Measurements from ENCODE around the gene FAM53A.
A peak's percentile ranks its signal among the peaks of the same experiment; 100 is the strongest.

The FAM53A gene, protein sequence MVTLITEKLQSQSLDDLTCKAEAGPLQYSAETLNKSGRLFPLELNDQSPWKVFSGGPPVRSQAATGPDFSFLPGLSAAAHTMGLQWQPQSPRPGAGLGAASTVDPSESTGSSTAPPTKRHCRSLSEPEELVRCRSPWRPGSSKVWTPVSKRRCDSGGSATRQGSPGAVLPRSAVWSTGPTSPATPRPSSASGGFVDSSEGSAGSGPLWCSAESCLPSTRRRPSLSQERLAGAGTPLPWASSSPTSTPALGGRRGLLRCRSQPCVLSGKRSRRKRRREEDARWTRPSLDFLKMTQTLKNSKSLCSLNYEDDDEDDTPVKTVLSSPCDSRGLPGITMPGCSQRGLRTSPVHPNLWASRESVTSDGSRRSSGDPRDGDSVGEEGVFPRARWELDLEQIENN

DNA sequence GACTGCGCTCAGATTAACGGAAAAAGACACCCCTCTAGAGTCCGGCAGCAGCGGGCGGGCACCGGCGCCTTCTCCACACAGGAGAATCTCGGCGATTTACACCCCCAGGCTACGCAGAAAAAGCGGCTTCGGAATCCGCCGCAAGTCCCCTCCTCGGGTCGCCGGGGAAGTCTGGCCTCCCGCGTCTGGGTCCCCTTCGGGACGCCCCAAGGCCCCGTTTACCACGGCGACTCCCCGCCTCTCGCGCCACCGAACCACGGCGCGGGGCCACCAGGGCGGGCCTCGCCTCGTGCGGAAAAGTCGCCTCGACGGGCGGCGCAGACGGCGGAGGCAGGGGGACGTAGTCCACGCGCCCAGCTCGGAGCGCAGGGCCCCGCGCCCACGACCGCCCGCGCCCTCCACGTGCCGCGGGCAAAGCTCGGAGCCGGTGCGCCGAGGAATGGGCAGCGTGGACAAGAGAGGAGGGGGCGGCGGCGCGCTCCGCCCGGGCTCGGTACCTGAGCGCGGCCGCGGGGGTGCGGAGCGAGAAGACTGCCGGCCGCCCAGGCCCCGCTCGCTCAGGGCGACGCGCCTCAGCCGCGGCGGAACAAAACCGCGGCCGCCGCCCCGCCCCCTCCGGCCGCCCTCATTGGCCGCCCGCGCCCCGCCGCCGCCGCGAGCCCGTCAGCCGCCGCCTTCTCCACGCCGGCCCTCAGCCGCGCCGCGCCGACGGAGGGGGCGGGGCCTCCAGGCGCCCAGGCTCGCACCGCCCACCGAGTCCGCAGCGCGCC lies at the start of gene FAM53A:
Gene FAM53A, minus strand, starts transcription at position 578 of the 770 bp plus-strand sequence. CDS start 15,572 bp downstream, outside the sequence.
- DNase-seq: peak; percentile 97

DNA sequence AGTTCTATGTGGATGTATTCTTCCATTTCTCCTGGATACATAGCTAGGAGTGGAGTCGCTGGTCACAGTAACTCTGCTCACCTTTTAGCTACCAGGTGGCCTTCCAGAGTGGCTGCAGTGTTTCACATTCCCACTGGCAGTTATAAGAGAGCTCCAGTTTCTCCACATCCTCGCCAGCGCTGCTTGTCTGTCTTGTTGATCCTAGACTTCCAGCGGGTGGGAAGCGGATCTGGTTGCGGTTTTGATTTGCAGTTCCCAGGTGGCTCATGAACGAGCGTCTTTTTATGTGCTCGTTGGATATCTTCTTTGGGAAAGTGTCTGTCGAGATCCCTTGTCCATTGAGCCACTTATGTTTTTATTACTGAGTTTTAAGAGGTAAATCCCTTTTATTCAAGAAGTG lies 48.8 kb upstream of the FAM53A start:
- no peak for DNase-seq

DNA sequence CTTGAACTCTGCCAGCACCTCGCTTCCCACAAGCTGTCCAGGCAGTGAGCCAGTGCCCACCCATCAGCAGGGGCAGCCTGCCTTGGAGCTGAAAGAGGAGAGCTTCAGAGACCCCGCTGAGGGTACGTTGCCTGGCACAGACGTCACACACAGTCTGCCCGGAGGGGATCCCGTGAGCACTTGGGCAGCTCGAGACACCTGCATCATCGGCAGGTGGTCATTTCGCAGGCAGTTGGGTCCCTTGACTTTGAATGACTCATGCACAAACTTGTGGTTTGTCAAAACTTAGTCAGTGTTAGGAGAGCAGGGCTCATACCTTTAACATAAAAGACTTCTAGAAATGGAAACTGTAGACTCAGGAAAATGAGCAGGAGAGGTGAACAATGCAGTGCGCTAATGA lies 47.1 kb upstream of the FAM53A start:
- peak; percentile 53 for DNase-seq

DNA sequence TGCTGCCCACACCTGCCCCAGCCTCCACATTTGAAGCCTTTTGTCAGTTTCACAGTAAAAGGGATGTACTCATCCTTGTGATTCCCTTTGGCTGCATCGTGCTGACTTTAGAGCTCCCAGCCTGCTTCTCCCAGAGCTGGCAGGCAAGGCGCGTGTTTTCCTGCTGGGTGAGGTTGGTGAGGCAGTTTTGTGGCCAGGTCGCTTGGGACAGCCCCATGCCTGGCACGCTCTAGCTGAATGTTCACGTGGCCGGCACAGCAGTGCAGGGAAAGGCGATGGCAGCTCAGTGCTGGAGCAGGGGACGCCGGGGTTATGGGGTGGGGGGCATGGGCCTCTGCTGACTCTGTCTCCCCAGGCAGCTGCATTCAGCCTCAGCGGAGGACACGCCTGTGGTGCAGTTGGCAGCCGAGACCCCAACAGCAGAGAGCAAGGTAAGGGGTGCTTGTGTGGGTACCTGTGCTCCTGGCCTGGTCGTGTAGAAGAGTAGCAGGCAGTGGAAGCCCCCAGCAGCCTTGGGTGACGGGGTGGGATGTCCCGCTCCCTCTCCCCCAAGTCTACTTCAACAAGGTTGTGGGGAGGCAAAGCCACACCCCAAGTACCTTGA lies 46.5 kb upstream of the FAM53A start:
- DNase-seq: no peak

DNA sequence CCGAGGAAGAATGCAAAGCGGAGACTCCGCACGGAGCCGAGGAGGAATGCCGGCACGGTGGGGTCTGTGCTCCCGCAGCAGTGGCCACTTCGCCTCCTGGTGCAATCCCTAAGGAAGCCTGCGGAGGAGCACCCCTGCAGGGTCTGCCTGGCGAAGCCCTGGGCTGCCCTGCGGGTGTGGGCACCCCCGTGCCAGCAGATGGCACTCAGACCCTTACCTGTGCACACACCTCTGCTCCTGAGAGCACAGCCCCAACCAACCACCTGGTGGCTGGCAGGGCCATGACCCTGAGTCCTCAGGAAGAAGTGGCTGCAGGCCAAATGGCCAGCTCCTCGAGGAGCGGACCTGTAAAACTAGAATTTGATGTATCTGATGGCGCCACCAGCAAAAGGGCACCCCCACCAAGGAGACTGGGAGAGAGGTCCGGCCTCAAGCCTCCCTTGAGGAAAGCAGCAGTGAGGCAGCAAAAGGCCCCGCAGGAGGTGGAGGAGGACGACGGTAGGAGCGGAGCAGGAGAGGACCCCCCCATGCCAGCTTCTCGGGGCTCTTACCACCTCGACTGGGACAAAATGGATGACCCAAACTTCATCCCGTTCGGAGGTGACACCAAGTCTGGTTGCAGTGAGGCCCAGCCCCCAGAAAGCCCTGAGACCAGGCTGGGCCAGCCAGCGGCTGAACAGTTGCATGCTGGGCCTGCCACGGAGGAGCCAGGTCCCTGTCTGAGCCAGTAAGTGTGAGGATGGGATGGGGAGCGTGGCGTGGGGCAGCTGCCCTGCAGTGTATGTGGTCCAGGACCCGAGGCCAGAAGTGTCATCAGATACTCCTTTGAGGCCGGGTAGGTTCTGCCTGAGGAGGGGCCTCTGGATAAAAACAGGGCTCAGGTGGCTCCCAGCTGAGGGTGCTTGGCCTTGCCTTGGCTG lies 44.2 kb upstream of the FAM53A start:
- DNase-seq: no peak

DNA sequence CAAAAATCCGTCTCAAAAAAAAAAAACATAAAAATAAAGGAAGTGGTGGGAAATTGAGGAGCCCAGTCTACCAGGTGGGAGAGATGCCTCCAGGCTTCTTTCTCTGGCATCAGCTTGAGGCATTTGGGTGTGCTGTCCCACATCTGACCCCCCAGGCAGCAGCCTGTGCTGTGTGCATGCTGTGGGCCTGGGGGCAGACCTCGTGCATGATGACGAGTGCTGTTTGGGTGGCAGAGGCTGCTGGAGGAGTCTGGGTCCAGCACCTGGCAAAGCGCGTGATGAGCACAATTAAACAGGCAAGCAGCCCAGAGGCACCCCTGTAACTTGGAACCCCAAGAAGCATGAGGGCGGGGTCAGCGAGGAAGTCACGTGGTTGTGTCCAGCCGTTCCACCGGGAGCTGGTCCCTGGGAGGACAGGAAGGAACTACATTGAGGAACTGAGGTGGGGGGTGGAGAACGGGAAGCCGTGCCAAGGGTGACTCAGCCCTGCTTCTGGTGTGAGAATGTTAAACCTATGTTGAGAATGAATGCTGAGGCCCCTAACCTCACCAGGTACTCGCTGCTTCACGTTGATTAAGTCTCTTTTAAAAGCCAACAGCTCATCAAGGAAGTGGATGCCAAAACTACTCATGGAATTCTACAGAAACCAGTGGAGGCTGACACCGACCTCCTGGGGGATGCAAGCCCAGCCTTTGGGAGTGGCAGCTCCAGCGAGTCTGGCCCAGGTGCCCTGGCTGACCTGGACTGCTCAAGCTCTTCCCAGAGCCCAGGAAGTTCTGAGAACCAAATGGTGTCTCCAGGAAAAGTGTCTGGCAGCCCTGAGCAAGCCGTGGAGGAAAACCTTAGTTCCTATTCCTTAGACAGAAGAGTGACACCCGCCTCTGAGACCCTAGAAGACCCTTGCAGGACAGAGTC lies 43.3 kb upstream of the FAM53A start:
- no peak for DNase-seq

DNA sequence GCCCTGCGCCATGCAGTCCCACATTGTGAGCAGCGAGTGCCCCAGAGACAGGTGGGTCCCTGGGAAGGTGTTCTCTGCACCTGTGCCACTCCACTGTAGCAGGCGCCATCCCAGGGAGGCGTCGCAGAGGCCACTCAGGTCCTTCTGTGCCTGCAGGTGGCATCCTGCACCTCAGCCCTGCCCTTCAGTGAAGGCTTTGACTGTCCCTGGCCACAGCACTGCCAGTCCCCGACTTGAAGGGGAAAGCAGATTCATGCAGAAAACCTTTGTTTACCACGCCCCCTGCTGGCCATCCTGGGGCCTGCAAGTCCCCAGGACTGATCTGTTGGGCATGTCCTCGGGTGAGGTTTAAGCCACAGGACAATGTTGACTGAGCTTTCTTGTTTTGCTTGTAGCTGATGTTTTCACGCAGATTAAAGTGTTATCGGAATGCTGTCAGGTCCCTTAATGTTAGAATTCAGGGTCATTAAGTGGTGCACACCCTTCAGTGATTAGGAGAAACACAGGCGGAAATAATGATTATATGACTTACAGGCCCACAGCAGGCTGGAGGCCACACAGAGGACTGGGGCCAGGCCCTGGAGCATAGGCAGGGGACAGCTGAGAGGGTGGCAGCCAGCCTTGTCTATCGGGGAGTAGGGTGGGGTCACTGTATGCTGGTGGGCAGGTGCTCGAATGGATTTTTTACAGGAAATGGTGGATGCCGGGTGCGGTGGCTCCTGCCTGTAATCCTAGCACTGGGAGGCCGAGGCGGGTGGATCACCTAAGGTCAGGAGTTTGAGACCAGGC lies 42.2 kb upstream of the FAM53A start:
- DNase-seq: peak; percentile 98

DNA sequence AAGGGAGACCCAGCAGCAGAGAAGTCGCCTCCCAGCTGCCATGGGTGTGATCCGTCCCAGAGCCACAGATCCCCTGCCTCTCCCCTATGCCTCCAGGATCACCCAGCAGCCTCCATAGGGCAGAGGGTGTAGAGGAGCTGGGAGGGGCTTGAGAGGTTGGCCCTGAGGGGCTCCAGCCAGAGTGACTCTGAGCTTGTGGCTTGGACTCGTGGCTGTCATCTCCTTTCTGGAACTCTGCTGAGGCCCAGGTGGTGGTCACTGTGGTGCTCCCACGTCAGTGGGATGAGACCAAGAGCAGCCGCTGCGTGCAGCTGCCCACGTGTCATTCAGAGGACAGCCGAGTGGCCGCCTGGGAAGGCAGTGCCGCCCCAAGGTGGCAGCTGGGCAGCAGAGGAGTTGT lies 41.4 kb upstream of the FAM53A start:
- DNase-seq: no peak

DNA sequence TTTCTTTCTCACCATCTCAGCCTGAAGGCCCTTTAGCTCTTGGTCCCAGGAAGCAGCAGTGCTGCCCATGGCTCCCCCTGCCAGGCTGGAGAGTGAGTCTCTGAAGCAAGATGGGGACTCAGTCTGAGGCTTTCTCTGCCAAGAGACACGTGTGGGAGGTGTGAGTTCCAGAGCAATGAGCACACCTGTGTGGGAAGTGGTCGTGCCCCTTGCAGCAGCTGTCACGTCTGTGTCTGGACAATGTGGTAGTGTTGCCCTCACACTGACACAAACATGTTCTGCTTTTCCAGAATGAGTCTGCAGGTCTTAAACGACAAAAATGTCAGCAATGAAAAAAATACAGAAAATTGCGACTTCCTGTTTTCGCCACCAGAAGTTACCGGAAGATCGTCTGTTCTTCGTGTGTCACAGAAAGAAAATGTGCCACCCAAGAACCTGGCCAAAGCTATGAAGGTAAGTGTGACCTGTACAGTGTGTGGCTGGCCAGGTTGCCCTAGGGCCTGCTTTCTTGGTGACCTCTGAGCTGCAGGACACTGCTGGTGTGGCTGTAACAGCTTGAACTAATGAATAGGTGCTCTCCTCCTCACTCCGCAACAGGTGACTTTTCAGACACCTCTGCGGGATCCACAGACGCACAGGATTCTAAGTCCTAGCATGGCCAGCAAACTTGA lies 39.2 kb upstream of the FAM53A start:
- DNase-seq: no peak

DNA sequence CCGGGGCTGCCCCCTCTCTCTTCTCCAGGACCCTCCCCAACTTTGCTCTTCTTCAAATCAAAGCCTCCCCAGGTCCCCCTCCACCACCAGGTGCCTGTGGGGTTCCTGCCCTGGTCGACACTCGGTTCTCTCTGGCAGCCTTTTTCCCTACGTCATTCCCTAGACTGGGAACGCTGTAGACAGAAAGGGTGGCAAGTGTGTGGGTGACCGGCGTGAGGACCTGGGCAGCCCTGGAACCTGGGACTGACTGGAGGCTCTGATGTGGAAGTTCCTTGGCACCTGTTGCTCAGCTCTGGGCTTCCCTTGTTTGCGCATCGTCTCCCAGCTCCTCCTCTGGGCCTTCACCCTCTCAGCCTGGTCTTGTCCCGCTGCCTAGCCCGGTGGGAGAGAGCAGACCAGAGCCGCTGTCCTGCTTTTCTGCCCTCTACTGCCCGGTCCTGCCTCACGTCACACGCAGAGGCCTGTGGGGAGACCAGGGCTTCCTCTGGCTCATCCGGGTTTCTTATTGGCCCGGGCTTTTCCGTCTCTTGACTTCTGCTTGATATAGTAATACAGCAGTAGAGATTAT lies 38.5 kb upstream of the FAM53A start:
- peak; percentile 55 for DNase-seq

DNA sequence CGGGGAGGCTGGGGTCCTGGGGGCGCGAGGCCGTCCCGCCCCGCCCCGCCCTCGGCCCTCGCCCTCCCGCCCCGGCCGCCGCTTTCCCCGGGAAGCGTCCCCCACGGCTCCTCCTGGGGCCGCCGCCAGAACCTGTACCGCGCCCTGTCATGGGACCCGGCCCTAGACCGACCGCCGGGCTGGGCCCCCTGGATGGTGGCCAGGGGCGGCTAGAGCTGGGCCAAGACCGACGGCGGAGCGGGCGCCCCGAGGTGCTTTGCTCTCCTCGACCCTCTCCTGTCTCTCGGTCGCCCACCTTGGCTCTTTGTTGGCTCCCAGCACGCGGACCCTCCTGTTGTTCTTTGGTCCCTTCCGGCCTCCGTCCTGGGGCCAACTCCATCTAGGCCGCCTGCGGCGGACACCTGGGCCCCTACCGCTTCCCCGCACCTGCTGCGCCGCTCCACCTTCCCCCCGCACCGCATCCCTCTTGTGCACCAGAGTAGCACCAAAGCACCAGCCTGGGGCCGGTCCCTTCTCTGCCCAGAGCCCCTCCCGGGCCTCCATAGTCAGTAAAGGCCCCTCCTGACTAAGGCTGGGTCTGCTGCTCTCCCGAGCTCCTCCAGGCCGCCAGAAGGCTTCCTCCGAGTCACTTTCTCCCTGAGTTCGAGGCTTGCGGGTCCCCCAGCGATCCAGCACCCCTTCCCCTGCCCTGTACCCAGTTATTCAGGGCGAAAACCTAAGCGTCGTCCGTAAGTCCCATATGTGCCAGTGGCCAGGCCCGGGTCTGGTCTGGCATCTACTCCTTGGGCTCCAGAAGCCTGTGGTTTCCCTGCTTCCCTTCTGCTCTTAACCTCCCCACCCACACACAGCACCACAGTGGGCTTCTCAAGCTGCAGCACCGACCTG lies 37.8 kb upstream of the FAM53A start:
- peak; percentile 75 for DNase-seq

DNA sequence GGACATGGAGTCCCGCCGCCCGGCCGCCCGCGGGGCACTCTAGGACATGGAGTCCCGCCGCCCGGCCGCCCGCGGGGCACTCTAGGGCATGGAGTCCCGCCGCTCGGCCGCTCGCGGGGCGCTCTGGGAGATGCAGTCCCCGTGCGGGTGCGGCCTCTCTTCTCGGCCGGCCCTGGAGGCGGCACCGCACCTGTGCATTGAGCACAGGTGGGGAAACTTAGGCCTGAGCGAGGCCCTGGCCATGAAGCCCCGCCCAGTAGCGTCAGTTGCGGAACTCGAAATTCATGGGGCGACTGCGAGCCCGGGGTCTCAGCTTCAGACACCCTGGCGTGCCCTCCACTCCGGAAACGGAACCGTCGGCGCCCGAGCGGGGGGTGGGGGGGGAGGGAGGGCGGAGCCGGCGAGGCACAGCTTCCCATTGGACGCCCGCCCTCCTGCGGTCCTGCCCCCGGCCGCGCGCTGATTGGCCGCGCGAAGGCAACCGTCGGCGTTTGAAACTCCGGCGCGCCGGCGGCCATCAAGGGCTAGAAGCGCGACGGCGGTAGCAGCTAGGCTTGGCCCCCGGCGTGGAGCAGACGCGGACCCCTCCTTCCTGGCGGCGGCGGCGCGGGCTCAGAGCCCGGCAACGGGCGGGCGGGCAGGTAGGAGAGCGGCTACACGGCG lies 37.0 kb upstream of the FAM53A start, which contains the start of the genes TACC3 and TMEM129:
Gene TACC3, plus strand, starts transcription at position 519 of the 663 bp plus-strand sequence. CDS start 1,901 bp downstream, outside the sequence.
Gene TMEM129, minus strand, starts transcription at position 321 of the 663 bp plus-strand sequence. CDS start 486 bp downstream, outside the sequence.
- peak; percentile 100 for DNase-seq

DNA sequence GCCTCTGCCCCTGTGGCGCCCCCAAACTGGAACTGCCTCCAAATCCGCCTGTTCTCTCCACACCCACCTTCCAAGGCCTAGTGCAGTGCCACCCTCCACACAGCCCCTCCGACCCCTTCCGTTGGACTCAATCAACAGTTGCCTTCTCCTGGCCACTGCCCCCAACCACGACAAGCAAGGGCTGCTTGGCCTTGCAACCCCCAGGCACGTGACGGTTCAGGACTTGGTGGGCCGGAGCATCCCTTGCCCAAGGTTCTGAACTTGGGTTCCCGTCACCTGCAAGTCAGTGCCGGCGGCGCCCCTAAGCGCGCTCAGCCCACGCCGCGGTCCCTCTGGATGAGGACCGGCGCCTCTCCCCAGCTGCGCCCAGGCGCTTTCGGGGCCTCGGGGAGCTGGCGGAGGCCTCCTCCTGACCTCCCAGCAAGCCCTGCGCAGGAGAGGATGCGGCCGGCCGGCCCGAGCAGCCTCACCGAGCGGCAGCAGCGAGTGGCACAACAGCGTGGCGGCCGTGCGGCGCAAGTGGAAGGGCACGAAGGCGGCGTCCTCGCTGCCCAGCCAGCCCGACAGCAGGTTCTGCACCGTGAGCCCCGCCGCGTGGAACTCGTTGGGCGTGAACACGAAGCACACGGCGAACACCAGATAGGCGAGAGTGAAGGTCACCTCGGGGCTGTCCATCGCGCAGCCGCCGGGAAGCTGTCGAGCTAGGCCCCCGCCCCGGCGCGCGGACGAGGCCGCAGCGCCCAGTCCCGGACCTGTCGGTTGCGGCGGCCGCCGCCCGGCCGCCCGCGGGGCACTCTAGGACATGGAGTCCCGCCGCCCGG lies 36.3 kb upstream of the FAM53A start:
- DNase-seq: peak; percentile 88

DNA sequence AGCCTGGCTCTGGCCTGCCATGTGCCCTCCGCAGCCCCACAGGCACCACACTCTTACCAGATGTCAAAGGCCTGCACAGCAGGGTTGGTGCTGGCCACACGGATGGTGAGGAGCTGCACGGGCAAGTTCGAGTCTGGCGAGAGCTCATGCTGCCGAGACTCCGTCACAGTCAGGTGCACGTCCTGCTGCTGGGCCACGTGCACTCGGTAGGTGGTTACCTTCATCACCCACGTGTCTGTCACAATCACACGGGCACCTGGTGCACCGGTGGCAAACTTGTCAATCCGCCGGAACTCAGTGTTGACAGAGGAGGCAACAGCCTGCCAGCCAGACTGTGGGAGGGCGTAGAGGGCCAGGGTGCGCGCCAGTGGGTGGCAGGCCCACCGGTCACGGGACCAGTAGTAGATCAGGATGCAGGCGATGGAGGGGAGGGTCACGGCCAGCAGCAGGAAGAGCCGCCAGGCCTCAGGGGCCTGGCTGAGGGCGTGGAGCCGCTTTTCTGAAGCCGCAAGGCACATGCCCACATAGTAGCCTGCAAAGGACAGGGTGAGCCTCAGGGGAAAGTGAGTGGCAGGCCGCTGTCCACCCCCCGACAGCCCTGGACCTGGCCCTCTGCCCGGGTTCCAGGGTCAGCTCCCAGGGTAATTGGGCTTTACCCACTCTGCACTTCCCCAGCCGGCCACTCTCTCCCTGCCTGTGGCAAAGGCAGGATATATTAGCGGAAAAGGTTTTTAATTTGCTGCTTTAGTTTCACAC lies 34.2 kb upstream of the FAM53A start:
- DNase-seq: peak; percentile 58

DNA sequence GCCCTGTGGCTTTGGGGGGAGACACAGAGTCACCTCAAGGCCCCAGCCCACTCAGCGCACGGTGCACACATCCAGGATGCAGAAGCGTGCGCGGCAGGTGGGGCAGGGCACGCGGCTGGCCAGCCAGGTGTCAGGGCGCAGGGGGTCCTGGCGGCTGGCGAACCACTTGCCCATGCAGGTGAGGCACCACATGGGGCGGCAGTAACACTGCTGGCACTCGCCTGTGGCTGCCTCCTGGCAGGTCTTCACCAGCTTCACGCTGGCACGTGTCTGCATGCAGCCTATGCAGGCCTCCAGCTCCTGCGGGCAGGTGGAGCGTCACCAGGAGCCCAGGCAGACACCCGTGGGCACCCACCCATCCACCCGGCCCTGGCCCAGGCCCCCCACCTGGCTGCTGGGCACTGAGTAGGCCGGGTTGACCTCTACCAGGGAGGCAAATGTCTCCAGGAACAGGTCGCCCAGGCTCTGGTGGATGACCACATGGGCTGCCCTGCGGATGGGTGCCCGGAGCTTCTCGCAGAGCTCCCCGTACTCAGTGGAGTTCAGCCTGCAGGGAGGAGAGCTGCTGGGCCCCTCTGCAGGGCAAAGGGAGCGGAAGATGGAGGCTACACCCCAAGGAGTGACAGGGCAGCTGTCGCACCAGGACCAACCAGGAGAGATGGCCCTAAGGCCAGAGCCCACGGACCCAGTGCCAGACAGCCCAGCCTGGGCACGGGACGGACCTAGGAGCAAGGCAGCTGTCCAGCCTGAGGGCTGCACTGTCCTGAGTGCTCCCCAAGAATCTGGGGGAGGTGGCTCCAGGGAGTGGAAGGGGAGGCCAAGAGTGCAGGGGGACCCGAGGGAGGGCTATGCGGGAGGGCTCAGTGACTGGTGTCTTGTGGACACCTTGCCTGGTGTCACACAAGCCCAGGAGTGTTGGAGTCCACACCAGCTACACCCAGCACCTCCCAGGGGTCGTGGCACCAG lies 33.3 kb upstream of the FAM53A start:
- no peak for DNase-seq
